GM13977 (cell line): Measurements from ENCODE around the gene MARCO.

Source experiments
- DNase-seq: peaks from one replicate; pipeline ENCODE4 v3.0.0; 2012; ENCODE audit warnings: low spot score
- in situ Hi-C: fragments of 300-500 bp; cut with MboI; formaldehyde crosslinking; loops from one replicate; pipeline ENCODE4 v1.12.0; 2022; ENCODE audit warnings: low sequenced_read_pairs, low pct_unique_long_range_greater_than_20kb, mixed read lengths, inconsistent platforms; ENCODE audit not compliant: unreplicated experiment
- TF ChIP-seq, protein P1 (sequence below): IDR thresholded peaks from 2 replicates; pipeline ENCODE4 v1.5.1; 2012; ENCODE audit warnings: mild to moderate bottlenecking, control low read depth; ENCODE audit not compliant: insufficient read depth; ENCODE audit errors: extremely low read depth, missing control alignments

MARCO gene

DNA sequence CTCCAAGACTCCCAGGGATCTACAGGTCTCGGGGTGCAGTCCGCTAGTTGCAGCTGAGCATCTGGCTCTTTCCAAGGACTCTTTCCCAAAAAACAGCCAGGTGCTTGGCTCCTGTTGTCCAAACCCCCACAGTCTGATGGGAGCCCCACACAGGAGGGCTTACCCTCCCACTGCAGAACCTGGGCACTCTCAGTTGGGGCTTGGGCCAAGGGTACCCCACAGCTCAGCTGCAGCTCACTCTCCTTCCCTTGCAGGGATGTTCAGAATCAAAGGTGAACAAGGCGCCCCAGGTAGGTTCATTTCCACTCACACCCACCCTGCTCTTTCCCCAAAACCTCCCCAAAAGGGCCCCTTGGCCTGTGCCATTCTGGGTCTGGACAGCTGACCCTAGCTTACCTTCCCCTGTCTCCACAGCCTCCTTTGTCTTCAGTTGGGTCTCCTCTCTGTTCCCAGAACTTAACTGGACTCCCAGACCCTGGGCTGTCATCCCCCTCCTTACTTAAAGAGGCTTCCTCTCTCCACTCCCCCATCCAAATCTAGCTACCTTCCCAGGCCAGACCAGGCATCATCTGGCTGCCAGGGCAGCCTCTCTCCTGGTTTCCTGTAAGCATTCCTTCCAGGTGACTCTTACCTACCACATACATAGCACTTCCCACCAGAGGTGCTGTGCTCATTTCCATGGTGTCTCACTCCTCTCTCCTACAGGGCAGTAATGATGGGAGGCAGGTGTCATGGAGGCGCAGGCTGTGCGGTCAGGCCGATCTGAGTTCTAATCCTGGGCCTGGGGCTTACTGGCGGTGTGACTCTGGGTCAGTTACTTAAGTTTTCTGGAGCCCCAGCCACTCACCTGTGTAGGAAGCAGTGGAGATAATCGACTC lies 29.5 kb downstream of the MARCO start:
- in situ Hi-C loops, result no loop called here
- DNase-seq, result no peak
- TF ChIP-seq, protein P1, sequence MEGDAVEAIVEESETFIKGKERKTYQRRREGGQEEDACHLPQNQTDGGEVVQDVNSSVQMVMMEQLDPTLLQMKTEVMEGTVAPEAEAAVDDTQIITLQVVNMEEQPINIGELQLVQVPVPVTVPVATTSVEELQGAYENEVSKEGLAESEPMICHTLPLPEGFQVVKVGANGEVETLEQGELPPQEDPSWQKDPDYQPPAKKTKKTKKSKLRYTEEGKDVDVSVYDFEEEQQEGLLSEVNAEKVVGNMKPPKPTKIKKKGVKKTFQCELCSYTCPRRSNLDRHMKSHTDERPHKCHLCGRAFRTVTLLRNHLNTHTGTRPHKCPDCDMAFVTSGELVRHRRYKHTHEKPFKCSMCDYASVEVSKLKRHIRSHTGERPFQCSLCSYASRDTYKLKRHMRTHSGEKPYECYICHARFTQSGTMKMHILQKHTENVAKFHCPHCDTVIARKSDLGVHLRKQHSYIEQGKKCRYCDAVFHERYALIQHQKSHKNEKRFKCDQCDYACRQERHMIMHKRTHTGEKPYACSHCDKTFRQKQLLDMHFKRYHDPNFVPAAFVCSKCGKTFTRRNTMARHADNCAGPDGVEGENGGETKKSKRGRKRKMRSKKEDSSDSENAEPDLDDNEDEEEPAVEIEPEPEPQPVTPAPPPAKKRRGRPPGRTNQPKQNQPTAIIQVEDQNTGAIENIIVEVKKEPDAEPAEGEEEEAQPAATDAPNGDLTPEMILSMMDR, result no peak

DNA sequence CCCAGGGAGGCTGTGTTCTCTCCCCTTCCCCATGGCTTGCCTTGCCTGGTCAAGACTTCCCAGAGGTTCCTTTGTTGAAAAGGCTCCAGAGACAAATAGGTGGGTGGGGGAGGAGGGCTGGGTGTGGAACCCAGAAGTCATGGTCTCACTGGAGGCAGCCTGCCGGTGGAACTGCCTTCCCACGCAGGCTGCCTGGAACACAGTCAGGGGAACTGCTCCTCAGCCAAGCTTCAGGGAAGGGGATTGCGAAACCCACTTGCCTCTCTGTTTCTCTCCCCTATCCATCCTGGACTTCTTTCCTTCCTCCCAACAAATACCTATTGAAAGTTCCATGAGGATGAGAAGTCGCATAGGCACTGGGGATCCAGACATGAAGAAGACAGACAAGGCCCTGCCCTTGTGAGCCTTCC lies 31.6 kb downstream of the MARCO start:
- TF ChIP-seq, protein P1, result no peak
- in situ Hi-C loops, result no loop called here
- no peak for DNase-seq

DNA sequence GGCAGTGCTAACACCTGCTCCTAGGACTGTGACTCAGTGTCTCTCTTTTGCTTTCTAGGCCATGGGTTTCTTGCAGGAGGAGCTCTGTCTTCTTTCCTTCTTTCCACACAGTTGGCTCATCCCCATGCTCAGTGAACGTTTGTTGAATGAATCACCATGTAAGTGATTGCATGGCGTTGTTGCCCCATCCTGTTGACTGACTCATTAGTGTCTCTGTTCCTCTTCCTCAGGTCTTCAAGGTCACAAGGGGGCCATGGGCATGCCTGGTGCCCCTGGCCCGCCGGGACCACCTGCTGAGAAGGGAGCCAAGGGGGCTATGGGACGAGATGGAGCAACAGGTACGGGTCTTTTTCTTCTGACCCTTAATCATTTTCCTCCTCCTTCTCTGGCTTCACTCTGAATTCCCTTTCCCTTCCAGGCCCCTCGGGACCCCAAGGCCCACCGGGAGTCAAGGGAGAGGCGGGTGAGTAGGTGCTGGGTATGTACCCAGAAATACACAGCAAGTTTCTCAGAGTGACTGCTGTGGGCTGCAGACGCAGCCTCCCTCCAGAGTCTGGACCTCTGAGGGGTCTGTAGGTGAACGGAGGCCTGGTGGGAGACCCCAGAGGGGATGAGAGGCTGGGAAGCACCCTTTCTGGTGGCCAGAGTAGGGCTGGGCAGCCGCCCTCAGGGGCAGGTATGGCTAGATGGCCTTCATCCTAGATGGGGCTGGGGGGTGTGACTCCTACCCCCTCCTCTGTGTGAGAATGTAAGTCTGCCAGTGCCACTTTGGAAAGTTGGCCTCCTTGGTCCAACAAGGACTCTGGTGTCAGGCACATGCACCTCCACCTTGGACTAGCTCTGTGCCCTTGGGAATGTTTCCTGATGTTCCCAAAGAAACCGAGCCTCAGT lies 32.4 kb downstream of the MARCO start:
- TF ChIP-seq, protein P1, result no peak
- in situ Hi-C loops, result no loop called here
- no peak for DNase-seq

DNA sequence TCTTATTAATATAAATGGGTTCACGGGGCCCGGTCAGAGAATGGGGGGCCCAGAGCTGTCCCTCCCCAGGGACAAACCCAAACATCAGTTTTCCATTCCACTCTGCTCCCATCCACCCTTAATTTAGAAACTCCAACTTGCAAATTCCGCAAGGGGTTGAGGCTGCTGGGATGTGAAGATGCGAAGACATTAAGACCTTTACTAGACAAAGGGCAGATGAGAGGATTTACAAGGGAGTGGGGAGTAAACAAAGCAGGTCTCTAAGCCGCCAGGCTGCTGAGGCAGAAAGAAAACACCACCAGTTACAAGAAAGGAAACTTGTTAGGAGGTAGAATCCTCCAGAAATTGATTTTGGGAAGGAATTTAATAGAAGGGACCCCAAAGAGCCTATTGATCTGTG lies 33.1 kb downstream of the MARCO start:
- TF ChIP-seq, protein P1, result no peak
- in situ Hi-C loops, result no loop called here
- DNase-seq, result no peak

DNA sequence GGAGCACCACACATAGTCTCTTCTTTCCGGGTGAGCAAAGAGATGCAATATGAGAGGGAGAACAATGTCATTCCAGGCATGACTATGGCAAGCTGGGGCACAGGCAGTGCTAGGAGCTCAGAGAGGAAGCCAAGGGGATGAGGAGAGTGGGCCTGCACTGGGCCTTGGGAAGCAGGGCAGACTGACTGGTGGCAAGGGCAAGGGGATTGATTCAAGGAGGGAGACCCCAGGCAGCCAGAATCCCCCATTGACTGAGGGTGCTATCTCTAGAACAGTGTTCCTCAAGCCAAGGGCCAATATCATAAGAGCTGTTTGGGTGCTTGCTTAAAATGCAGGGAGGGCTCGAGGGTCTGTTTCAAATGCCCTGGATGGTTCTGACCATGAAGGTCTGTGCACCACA lies 36.1 kb downstream of the MARCO start:
- no peak for DNase-seq
- in situ Hi-C loops, result no loop called here
- TF ChIP-seq, protein P1, result no peak

DNA sequence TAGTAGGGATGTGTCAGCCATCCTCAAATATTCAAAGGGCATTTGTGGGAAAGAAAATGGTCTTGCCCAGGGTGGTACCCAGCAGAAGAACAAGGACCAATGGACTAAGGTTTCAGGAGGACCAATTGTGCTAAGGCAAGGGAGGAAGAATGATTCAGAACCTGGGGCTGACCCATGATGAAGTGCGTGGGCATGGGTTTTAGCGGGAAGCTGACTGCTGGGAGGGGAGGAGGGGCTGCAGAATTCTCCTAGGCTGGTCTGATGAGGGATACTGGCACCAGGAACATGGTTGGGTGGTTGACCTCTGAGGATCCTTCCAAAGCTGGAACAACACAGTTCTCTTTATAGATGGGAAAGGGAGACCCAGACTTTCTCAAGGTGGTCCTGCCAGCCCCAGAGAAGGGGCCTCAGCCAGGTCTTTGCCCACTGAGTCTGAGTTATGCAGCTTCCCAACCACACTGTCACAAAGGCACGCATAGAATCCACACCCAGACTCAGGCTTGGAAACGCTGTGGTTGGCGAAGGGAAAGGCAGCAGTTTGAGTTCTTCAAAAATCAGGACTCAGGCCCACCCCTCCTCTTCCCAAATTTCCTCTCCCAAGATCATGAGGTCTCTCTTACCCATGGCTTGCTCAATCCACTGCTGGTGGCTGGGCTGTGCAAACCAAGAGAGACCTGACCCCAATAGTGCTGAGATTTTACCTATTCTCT lies 37.3 kb downstream of the MARCO start:
- in situ Hi-C loops, result no loop called here
- DNase-seq, result no peak
- TF ChIP-seq, protein P1, result no peak
